SK-N-MC (cell line): ENCODE results near the gene ARPC5.

ENCODE experiments used
- EZH2 ChIP-seq: fragments of 200-600 bp; sonication (generic); IDR thresholded peaks from one replicate; pipeline ENCODE4 v1.6.1; 2017; ENCODE audit warnings: antibody characterized with exemption
- FOXP2 ChIP-seq: optimal IDR thresholded peaks from 2 replicates; pipeline ENCODE3; 2011; ENCODE audit warnings: mild to moderate bottlenecking, moderate library complexity; ENCODE audit not compliant: insufficient read depth; ENCODE audit errors: extremely low read length, control extremely low read depth
- POLR2AphosphoS5 ChIP-seq: IDR thresholded peaks from 2 replicates; pipeline ENCODE4 v1.6.1; 2012; ENCODE audit warnings: mild to moderate bottlenecking, low read depth, low read length, borderline replicate concordance

DNA sequence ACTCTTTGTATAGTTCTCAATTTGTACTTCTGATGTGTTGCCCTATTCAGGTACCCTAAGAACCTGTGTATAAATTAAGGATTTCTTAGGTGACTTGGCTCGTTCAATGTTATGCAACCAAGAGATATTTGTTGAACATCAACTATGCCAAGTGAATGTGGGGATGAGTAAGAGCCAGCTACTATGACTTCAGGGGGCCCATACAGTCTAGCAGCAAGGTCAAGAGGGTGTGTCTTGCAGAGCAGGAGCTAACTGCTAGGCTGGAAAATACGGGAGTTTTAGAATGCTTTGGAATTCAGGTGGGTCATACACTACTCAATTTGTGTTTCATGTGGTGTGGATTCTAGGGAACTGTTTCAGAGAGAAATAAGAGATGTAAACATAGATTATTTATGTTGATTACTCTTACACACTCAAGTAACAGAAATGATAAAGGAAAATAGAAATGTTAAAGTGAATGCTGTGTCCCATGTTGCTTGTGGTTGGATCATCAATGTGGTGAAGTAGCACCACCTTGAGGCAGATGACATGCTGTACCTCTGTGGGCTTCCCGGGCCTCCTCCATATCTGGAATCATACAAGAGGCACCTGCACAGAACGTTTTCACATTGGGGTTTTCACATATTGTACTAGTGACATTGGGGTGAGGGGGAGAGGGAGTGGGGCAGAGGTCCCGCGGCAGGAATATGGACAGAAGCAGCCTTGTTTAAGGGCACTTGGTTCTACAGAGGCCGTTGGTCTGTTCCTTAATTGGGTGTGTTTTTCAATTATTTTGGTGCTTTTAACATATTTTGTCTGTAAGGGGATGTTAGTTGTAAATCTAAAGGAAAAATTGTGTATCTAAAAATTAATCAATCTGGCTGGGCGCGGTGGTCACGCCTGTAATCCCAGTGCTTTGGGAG is 12.4 kb downstream of the ARPC5 start:
- TF ChIP-seq POLR2AphosphoS5, result no peak
- no peak for TF ChIP-seq EZH2
- no peak for TF ChIP-seq FOXP2
